GM12873 (cell line): ENCODE results near the gene EFNA3.

ENCODE experiments used
- TF ChIP-seq, protein P1 (sequence below): IDR thresholded peaks from 2 replicates; pipeline ENCODE4 v1.5.1; 2012; ENCODE audit warnings: low read depth, mild to moderate bottlenecking, moderate library complexity, low read length, control low read depth; ENCODE audit not compliant: insufficient read depth; ENCODE audit errors: missing control alignments

EFNA3 gene

DNA sequence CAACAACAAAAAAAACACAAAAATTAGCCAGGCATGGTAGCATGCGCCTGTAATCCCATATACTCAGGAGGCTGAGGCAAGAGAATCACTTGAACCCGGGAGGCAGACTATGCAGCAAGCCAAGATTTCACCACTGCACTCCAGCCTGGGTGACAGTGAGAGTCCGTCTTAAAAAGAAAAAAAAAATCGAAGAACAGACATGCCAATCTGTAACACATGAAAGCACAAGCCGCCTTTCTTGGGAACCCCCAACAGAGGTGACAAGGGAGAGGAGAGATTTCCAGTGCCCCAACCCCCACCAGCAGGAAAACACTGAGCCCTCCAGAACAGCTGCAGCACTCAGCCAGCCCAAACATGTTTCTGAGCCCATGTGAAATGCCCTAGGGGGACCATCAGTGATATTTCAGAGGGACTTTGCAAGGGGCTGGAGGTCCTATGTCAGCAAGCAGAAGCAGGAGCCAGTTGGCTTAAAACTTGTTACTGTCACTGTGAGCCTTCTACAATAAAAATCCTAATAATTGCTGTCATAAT lies 34.9 kb downstream of the EFNA3 start:
- TF ChIP-seq, protein P1, sequence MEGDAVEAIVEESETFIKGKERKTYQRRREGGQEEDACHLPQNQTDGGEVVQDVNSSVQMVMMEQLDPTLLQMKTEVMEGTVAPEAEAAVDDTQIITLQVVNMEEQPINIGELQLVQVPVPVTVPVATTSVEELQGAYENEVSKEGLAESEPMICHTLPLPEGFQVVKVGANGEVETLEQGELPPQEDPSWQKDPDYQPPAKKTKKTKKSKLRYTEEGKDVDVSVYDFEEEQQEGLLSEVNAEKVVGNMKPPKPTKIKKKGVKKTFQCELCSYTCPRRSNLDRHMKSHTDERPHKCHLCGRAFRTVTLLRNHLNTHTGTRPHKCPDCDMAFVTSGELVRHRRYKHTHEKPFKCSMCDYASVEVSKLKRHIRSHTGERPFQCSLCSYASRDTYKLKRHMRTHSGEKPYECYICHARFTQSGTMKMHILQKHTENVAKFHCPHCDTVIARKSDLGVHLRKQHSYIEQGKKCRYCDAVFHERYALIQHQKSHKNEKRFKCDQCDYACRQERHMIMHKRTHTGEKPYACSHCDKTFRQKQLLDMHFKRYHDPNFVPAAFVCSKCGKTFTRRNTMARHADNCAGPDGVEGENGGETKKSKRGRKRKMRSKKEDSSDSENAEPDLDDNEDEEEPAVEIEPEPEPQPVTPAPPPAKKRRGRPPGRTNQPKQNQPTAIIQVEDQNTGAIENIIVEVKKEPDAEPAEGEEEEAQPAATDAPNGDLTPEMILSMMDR: no peak

DNA sequence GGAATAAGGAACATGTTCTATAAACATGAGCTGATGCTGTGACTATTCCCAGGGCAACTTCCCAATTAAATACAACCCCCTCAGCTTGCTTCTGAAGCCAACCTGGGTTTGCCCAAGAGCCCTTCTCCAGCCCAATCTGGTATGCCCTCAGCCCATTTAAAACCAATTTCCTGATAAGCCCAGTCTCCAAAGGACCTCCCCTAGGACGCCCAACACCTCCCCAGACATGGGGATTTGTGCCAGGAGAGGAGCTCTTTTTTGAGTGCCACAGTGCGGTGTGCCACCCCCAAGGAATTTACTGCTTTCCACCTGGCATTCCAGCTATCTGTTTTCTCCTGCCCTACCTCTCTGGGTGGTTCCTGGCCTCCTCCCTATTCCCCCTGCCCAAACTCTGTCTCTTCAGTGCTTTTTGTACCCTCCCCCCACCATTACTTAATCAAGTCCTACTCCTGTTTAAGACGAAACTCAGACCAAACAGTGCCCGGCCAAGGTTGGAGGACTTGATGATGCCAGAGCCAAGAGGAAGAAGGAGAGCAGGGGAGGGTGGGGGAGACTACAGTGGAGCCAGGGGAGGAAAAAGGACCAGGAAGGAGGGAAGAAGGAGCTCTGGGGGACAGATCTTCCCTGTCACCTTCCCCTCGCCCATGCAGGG lies 37.6 kb downstream of the EFNA3 start:
- TF ChIP-seq, protein P1: no peak

DNA sequence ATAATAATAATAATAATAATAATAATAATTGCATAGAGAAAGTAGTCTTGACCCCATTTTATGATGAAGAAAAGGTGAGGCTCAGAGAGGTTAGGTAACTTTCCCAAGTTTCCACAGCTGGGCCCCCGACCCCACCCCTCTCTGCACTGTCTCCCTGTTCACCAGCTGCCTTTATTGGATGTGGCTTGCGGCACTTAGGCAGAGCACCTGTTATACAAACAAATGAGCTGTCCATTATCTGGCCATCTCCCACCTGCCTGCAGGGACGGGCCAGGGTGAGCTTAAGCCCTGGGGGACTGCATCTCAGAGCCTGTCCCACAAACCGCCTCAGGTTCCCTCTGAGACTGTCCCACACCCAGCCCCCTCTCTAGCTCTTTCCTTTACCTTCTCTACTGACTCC lies 39.0 kb downstream of the EFNA3 start:
- TF ChIP-seq, protein P1: no peak

DNA sequence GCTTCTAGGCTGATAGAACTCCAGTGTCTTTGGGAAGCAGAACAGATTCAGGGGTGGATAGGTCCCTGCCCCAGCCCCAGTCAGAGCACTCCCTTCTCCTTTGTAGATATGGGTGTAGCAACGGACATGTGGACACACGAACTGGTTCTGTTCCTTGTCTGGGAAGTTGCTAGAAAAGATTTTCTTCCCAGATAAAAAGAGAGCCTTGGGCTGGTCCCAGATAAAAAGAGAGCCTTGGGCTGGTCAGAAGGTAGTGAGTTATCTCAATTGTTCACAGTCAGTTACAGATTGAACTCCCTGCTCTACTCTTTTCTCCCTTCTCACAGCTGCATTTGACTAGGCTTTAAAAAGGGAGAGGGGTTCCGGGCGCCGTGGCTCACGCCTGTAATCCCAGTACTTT lies 41.6 kb downstream of the EFNA3 start:
- TF ChIP-seq, protein P1: no peak

DNA sequence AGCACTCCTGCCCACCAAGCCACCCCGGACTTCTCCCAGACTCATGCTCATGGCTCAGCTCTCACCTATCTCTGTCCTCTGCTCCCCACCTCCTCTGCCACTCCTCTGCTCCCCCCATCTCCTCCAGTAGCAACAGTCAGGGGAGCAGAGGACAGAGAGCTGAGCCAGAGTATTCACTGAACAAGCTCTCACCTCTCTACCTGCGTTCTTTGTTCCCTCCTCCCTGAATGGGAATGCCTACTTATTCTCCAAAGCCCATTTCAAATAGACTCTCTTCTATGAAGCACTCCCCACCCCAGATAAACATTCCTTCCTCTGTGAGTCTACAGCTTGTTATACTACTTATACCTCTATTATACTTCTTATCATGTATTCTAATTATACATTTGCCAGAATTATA lies 42.6 kb downstream of the EFNA3 start:
- TF ChIP-seq, protein P1: no peak

DNA sequence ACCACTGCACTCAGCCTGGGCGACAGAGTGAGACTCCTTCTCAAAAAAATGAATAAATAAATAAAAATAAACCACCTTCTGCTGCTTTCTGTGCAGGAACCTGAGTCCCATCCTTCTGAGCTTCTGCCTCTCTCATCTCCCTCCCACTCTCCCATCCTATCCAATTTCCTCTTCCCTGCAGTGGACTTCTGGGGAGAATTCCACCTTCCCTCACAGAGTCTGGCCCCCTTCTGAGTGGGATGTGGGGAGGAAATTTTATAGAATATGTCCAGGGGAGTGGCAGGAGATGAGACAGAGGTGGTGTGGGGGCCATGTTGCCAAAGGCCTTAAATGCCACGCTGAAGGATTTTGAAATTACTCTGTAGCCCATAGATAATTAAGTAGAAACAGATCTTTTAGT lies 43.7 kb downstream of the EFNA3 start:
- TF ChIP-seq, protein P1: no peak

DNA sequence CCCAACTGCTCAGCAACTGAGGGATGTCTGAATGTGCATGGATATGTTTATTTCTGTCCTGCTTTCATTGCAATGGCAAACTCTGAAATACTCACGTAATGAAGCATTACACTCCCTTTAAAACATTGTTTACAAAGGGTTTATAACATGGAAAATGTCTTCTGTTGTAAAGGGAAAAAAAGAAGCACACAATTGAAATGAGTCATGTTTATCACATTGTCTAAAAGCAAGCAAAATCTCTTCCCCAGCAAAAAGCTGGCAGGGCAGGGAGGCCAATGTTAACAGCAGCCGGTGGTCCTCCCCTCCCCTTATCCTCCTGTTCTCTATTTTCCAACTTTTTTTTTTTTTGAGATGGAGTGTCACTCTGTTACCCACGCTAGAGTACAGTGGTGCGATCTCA lies 45.2 kb downstream of the EFNA3 start:
- TF ChIP-seq, protein P1: no peak
